ENCODE data around the gene SETMAR.
"Not testable (repeated sequence)": the region's sequence is repeated elsewhere in the genome, so short reads cannot be mapped to it uniquely, and the experiment has no call there.

SETMAR gene

GRCh38 chr3:4314688-4315087 is 11.5 kb downstream of the SETMAR start:
- no peak for DNase-seq

GRCh38 chr3:4320096-4320911 is 17.1 kb downstream of the SETMAR start:
- no peak for DNase-seq

GRCh38 chr3:4321732-4322131 is 18.6 kb downstream of the SETMAR start:
- no peak for DNase-seq

GRCh38 chr3:4322635-4323034 is 19.5 kb downstream of the SETMAR start:
- no peak for DNase-seq

GRCh38 chr3:4323246-4324027 is 20.3 kb downstream of the SETMAR start:
- DNase-seq, result no peak

- DNase-seq, result no peak
Measured at GRCh38 chr3:4326868-4327267, 23.7 kb downstream of the SETMAR start.

GRCh38 chr3:4329806-4330205 is 26.6 kb downstream of the SETMAR start:
- not testable (repeated sequence) for DNase-seq

- DNase-seq, result no peak
Measured at GRCh38 chr3:4332111-4332510, 28.9 kb downstream of the SETMAR start.

- no peak for DNase-seq
Measured at GRCh38 chr3:4332574-4332973, 29.4 kb downstream of the SETMAR start.

GRCh38 chr3:4332991-4333390 is 29.8 kb downstream of the SETMAR start:
- no peak for DNase-seq

- no peak for DNase-seq
Measured at GRCh38 chr3:4334548-4334947, 31.4 kb downstream of the SETMAR start.

GRCh38 chr3:4335840-4336562 is 32.8 kb downstream of the SETMAR start:
- DNase-seq, result no peak

- peak; percentile 18 for DNase-seq
Measured at GRCh38 chr3:4336850-4337546, 33.8 kb downstream of the SETMAR start.

GRCh38 chr3:4338751-4339150 is 35.6 kb downstream of the SETMAR start:
- DNase-seq, result no peak

- DNase-seq, result no peak
Measured at GRCh38 chr3:4340077-4340410, 36.9 kb downstream of the SETMAR start.

GRCh38 chr3:4340411-4341335 is 37.5 kb downstream of the SETMAR start:
- DNase-seq, result no peak

GRCh38 chr3:4341336-4341675 is 38.1 kb downstream of the SETMAR start:
- DNase-seq, result no peak

- no peak for DNase-seq
Measured at GRCh38 chr3:4343258-4343657, 40.1 kb downstream of the SETMAR start.

- peak; percentile 73 for DNase-seq
Measured at GRCh38 chr3:4350789-4351163, 47.6 kb downstream of the SETMAR start.

GRCh38 chr3:4351164-4351855 is 48.1 kb downstream of the SETMAR start:
- DNase-seq, result no peak

- DNase-seq, result no peak
Measured at GRCh38 chr3:4351872-4352271, 48.7 kb downstream of the SETMAR start.
